Fibroblast of lung (primary cell): Measurements from ENCODE around the gene PITPNB. TPM values are rescaled to one million over a fixed set of nuclear protein-coding genes. Genes with fewer than 3 reads are reported as not detected.

Experiments used
- DNase-seq, 2 donors: peaks; one replicate each; pipeline versions ENCODE4 v3.0.0 to v3.0.0-alpha.2; 2010; ENCODE audit warnings: low read depth in 2 of 2
- H2AFZ ChIP-seq: 2 replicates; pipeline ENCODE4 v1.5.1; 2012; ENCODE audit warnings: low read length, control low read depth, inconsistent platforms
- H3K27ac ChIP-seq: 2 replicates; pipeline ENCODE4 v1.5.1; 2011; ENCODE audit warnings: low read length, control low read depth; ENCODE audit not compliant: insufficient read depth
- H3K27me3 ChIP-seq: 2 replicates; pipeline ENCODE4 v1.5.1; 2011; ENCODE audit warnings: mild to moderate bottlenecking, low read length; ENCODE audit not compliant: control insufficient read depth, insufficient read depth
- H3K36me3 ChIP-seq: 2 replicates; pipeline ENCODE4 v1.5.1; 2011; ENCODE audit warnings: low read length; ENCODE audit not compliant: control insufficient read depth, insufficient read depth
- H3K4me1 ChIP-seq: 2 replicates; pipeline ENCODE4 v1.5.1; 2011; ENCODE audit warnings: low read length; ENCODE audit not compliant: control insufficient read depth, insufficient read depth; ENCODE audit errors: extremely low read depth
- H3K4me2 ChIP-seq: 2 replicates; pipeline ENCODE4 v1.5.1; 2011; ENCODE audit warnings: low read length, control low read depth; ENCODE audit not compliant: insufficient read depth; ENCODE audit errors: extremely low read depth
- H3K4me3 ChIP-seq, 4 experiments: fragments of 200-600 bp in 1 of 4; sonication (generic) in 1 of 4; replicated peaks in 1 of 4; 2 replicates each; pipeline ENCODE4 v1.5.1; 2011 to 2016; ENCODE audit warnings: low read length in 4 of 4, low read depth in 3 of 4, mild to moderate bottlenecking in 3 of 4, control low read depth in 2 of 4, inconsistent platforms in 1 of 4, mixed read lengths in 1 of 4; ENCODE audit not compliant: insufficient read depth in 1 of 4; ENCODE audit errors: control extremely low read depth in 1 of 4
- H3K79me2 ChIP-seq: 2 replicates; pipeline ENCODE4 v1.5.1; 2012; ENCODE audit warnings: mild to moderate bottlenecking, low read length, inconsistent platforms; ENCODE audit not compliant: control insufficient read depth, insufficient read depth
- H3K9ac ChIP-seq: 2 replicates; pipeline ENCODE4 v1.5.1; 2011; ENCODE audit warnings: mild to moderate bottlenecking, low read length, control low read depth; ENCODE audit not compliant: insufficient read depth
- H3K9me3 ChIP-seq: 2 replicates; pipeline ENCODE4 v1.5.1; 2012; ENCODE audit warnings: low read depth, low read length; ENCODE audit not compliant: control insufficient read depth, insufficient read depth
- H4K20me1 ChIP-seq: 2 replicates; pipeline ENCODE4 v1.5.1; 2011; ENCODE audit warnings: low read length; ENCODE audit not compliant: control insufficient read depth, insufficient read depth; ENCODE audit errors: extremely low read depth
- CTCF ChIP-seq, 2 donors: IDR thresholded peaks in 1 of 2; conservative IDR thresholded peaks in 1 of 2; 1 replicate in 1 of 2; 2 replicates in 1 of 2; pipeline ENCODE4 v1.5.1; 2011 to 2012; ENCODE audit warnings: low read length in 2 of 2, control low read depth in 1 of 2, inconsistent platforms in 1 of 2, low read depth in 1 of 2, mild to moderate bottlenecking in 1 of 2
- EZH2 ChIP-seq: IDR thresholded peaks from 2 replicates; pipeline ENCODE4 v1.5.1; 2012; ENCODE audit warnings: low read length, control low read depth, mild to moderate bottlenecking; ENCODE audit errors: missing control alignments
- polyA plus RNA-seq, 2 donors: library from polyadenylated mRNA; depleted of rRNA in 1 of 2; stranded (reverse) in 1 of 2; unstranded in 1 of 2; fragments of >200 nt; gene quantifications; 2 replicates each; pipeline ENCODE4 v1.2.1, GENCODE V29; 2011 to 2012; ENCODE audit warnings: missing spikeins in 1 of 2
- total RNA-seq: library from RNA; depleted of rRNA; stranded (reverse); fragments of >200 nt; gene quantifications from 2 replicates; pipeline ENCODE4 v1.2.1, GENCODE V29; 2014

The PITPNB gene
- total and polyA plus RNA-seq, 2 donors (not counting 1 experiment from before 2014, with no cell fraction given), result 42.4 to 79.4 TPM

- no peak overlapping the region for H2AFZ ChIP-seq
- DNase-seq, result no peak
- no peaks in the 10 kb centered on the region for H3K27me3 ChIP-seq
- no peak overlapping the region for H3K27ac ChIP-seq
- no peaks in the 10 kb centered on the region for H3K9me3 ChIP-seq
- no peaks in the 10 kb centered on the region for H3K4me1 ChIP-seq
- H3K4me2 ChIP-seq, result no peak overlapping the region
- H3K79me2 ChIP-seq, result peaks cover 36% of the 10 kb centered on the region
- H3K4me3 ChIP-seq, result no peak overlapping the region
- peaks cover 6% of the 10 kb centered on the region for H3K36me3 ChIP-seq
- TF ChIP-seq CTCF (conservative IDR thresholded peaks at IDR 0.05 in 1 of 2, IDR thresholded peaks at IDR 0.05 in 1 of 2; ENCODE audit: low read depth in 1 of 2, low read length in 2 of 2) (no peak), EZH2 (no peak)
- no peaks in the 10 kb centered on the region for H4K20me1 ChIP-seq
- no peak overlapping the region for H3K9ac ChIP-seq
Measured at GRCh38 chr22:27900153-27900552, 18.9 kb downstream of the PITPNB start.

- Histone ChIP-seq H3K4me2 (no peak overlapping the region), H3K4me3 (no peak overlapping the region), H3K79me2 (peaks cover 8% of the 10 kb centered on the region), H2AFZ (no peak overlapping the region), H4K20me1 (no peaks in the 10 kb centered on the region), H3K27ac (no peak overlapping the region), H3K9ac (no peak overlapping the region), H3K36me3 (peaks cover 13% of the 10 kb centered on the region), H3K4me1 (no peaks in the 10 kb centered on the region), H3K27me3 (no peaks in the 10 kb centered on the region), H3K9me3 (no peaks in the 10 kb centered on the region)
- DNase-seq, result no peak
- TF ChIP-seq EZH2 (no peak), CTCF (conservative IDR thresholded peaks at IDR 0.05 in 1 of 2, IDR thresholded peaks at IDR 0.05 in 1 of 2; ENCODE audit: low read depth in 1 of 2, low read length in 2 of 2) (no peak)
Measured at GRCh38 chr22:27896245-27896644, 22.8 kb downstream of the PITPNB start.

GRCh38 chr22:27895600-27895999, 23.5 kb downstream of the PITPNB start:
- Histone ChIP-seq H3K4me1 (no peaks in the 10 kb centered on the region), H4K20me1 (no peaks in the 10 kb centered on the region), H3K4me3 (no peak overlapping the region), H3K36me3 (peaks cover 13% of the 10 kb centered on the region), H2AFZ (no peak overlapping the region), H3K9ac (no peak overlapping the region), H3K27me3 (no peaks in the 10 kb centered on the region), H3K4me2 (no peak overlapping the region), H3K9me3 (no peaks in the 10 kb centered on the region), H3K27ac (no peak overlapping the region), H3K79me2 (peaks cover 5% of the 10 kb centered on the region)
- DNase-seq, result no peak
- no peak for TF ChIP-seq CTCF (conservative IDR thresholded peaks at IDR 0.05 in 1 of 2, IDR thresholded peaks at IDR 0.05 in 1 of 2; ENCODE audit: low read depth in 1 of 2, low read length in 2 of 2)
